SU-DHL-6 (cell line): Measurements from ENCODE around the gene TRAF2.
"Not testable (repeated sequence)": the region's sequence is repeated elsewhere in the genome, so short reads cannot be mapped to it uniquely, and the experiment has no call there.

Source experiments
- H2AFZ ChIP-seq: fragments of 200-600 bp; sonication (generic); 2 replicates; pipeline ENCODE4 v1.6.1; 2014; ENCODE audit warnings: low read depth, mild to moderate bottlenecking, moderate library complexity, mixed read lengths, antibody characterized with exemption, low read length; ENCODE audit not compliant: severe bottlenecking
- H3F3A ChIP-seq: fragments of 200-600 bp; shearing (Covaris generic); 2 replicates; pipeline ENCODE4 v1.6.0; 2016; ENCODE audit warnings: antibody characterized with exemption, mild to moderate bottlenecking; ENCODE audit not compliant: insufficient read depth
- H3K27ac ChIP-seq: fragments of 200-600 bp; sonication (generic); 2 replicates; pipeline ENCODE4 v1.5.1; 2016; ENCODE audit warnings: low read depth, mild to moderate bottlenecking, low read length, moderate library complexity, mixed read lengths
- H3K27me3 ChIP-seq: fragments of 200-600 bp; sonication (generic), shearing (Covaris generic); 2 replicates; pipeline ENCODE4 v1.6.0; 2014; ENCODE audit warnings: mild to moderate bottlenecking, low read length
- H3K36me3 ChIP-seq: fragments of 200-600 bp; sonication (generic); 2 replicates; pipeline ENCODE4 v1.6.1; 2014; ENCODE audit warnings: mild to moderate bottlenecking, low read length, mixed read lengths
- H3K4me2 ChIP-seq: fragments of 300-600, 200-600 bp; shearing (Covaris generic), sonication (generic); 2 replicates; pipeline ENCODE4 v1.6.0; 2014; ENCODE audit warnings: low read length, low read depth, mild to moderate bottlenecking; ENCODE audit not compliant: poor library complexity, severe bottlenecking
- H3K4me3 ChIP-seq: fragments of 200-600 bp; sonication (generic); 2 replicates; pipeline ENCODE4 v1.5.1; 2014; ENCODE audit warnings: antibody characterized with exemption, low read length, mild to moderate bottlenecking, mixed read lengths; ENCODE audit not compliant: insufficient read depth, poor library complexity, severe bottlenecking
- H3K79me2 ChIP-seq: fragments of 200-600 bp; sonication (generic); 2 replicates; pipeline ENCODE4 v1.6.1; 2014; ENCODE audit warnings: mild to moderate bottlenecking, low read length, moderate library complexity; ENCODE audit not compliant: insufficient read depth
- H3K9ac ChIP-seq: fragments of 200-600 bp; sonication (generic); 2 replicates; pipeline ENCODE4 v1.7.0; 2014; ENCODE audit warnings: mild to moderate bottlenecking, low read length
- H3K9me2 ChIP-seq: fragments of 200-600 bp; sonication (generic); replicated peaks from 2 replicates; pipeline ENCODE4 v1.6.1; 2014; ENCODE audit warnings: low read length; ENCODE audit not compliant: insufficient read depth
- H3K9me3 ChIP-seq: fragments of 200-600 bp; sonication (generic); 2 replicates; pipeline ENCODE4 v1.6.1; 2014; ENCODE audit warnings: low read length, mixed read lengths; ENCODE audit not compliant: insufficient read depth
- H4K20me1 ChIP-seq: fragments of 200-600 bp; sonication (generic); 2 replicates; pipeline ENCODE4 v1.6.1; 2014; ENCODE audit warnings: low read depth, mild to moderate bottlenecking, antibody characterized with exemption, low read length, moderate library complexity, mixed read lengths
- CTCF ChIP-seq: fragments of 200-600 bp; sonication (generic); IDR thresholded peaks from one replicate; pipeline ENCODE4 v1.5.1; 2017; ENCODE audit warnings: antibody characterized with exemption, mild to moderate bottlenecking, low read length, moderate library complexity; ENCODE audit not compliant: insufficient read depth, poor library complexity, severe bottlenecking
- EZH2phosphoT487 ChIP-seq: fragments of 200-600 bp; sonication (generic), shearing (Covaris generic); conservative IDR thresholded peaks from 2 replicates; pipeline ENCODE4 v1.6.1; 2018; ENCODE audit warnings: mild to moderate bottlenecking, antibody characterized with exemption, low read length, moderate library complexity, mixed read lengths

TRAF2 gene

GRCh38 chr9:136865768-136866103 lies 20.6 kb upstream of the TRAF2 start:
- no peaks in the 10 kb centered on the region for H3K9me2 ChIP-seq
- H3K36me3 ChIP-seq, result no peaks in the 10 kb centered on the region
- H3F3A ChIP-seq, result peaks cover 5% of the 10 kb centered on the region; the same call in 1 of the 2 replicates
- H4K20me1 ChIP-seq, result no peaks in the 10 kb centered on the region
- peak overlapping the region; percentile 64 for H2AFZ ChIP-seq
- TF ChIP-seq EZH2phosphoT487 (no peak), CTCF (no peak)
- H3K4me3 ChIP-seq, result peak overlapping the region; percentile 94
- H3K4me2 ChIP-seq, result peak overlapping the region; percentile 69
- H3K27ac ChIP-seq, result no peak overlapping the region; the same call in 1 of the 2 replicates
- peaks cover 11% of the 10 kb centered on the region; the same call in 1 of the 2 replicates for H3K79me2 ChIP-seq
- H3K27me3 ChIP-seq, result no peaks in the 10 kb centered on the region
- peak overlapping the region; percentile 87 for H3K9ac ChIP-seq
- H3K9me3 ChIP-seq, result no peaks in the 10 kb centered on the region

GRCh38 chr9:136866898-136867421 lies 19.4 kb upstream of the TRAF2 start:
- Histone ChIP-seq H3K9ac (peak overlapping the region; percentile 87), H2AFZ (peak overlapping the region; percentile 68), H3K4me3 (peak overlapping the region; percentile 94), H3K4me2 (peak overlapping the region; percentile 73), H3K79me2 (peaks cover 11% of the 10 kb centered on the region; the same call in 1 of the 2 replicates)
- H3K27me3 ChIP-seq, H4K20me1 ChIP-seq, H3F3A ChIP-seq, H3K9me3 ChIP-seq, H3K27ac ChIP-seq, H3K9me2 ChIP-seq, H3K36me3 ChIP-seq: not testable (repeated sequence)

GRCh38 chr9:136867480-136867879 lies 18.8 kb upstream of the TRAF2 start:
- Histone ChIP-seq H3K9me3 (peaks cover under 1% of the 10 kb centered on the region; the same call in 1 of the 2 replicates), H3K4me3 (no peak overlapping the region), H3F3A (peaks cover 5% of the 10 kb centered on the region; the same call in 1 of the 2 replicates), H3K9ac (no peak overlapping the region), H4K20me1 (no peaks in the 10 kb centered on the region), H3K9me2 (no peaks in the 10 kb centered on the region), H3K27me3 (no peaks in the 10 kb centered on the region), H3K27ac (no peak overlapping the region), H3K79me2 (peaks cover 11% of the 10 kb centered on the region; the same call in 1 of the 2 replicates), H3K4me2 (peak overlapping the region; percentile 73), H3K36me3 (no peaks in the 10 kb centered on the region), H2AFZ (no peak overlapping the region)
- TF ChIP-seq EZH2phosphoT487 (no peak), CTCF (no peak)

GRCh38 chr9:136867917-136868316 lies 18.4 kb upstream of the TRAF2 start:
- Histone ChIP-seq H3K36me3 (no peaks in the 10 kb centered on the region), H3K79me2 (peaks cover 11% of the 10 kb centered on the region; the same call in 1 of the 2 replicates), H3K27ac (no peak overlapping the region), H3K9ac (no peak overlapping the region), H3K9me3 (peaks cover 5% of the 10 kb centered on the region; the same call in 1 of the 2 replicates), H3K9me2 (no peaks in the 10 kb centered on the region), H3K4me3 (no peak overlapping the region), H4K20me1 (no peaks in the 10 kb centered on the region), H3K4me2 (no peak overlapping the region), H3F3A (peaks cover 5% of the 10 kb centered on the region; the same call in 1 of the 2 replicates), H3K27me3 (no peaks in the 10 kb centered on the region), H2AFZ (no peak overlapping the region)
- TF ChIP-seq CTCF (no peak), EZH2phosphoT487 (no peak)
